ENCODE data around the gene ARIH2.

ARIH2 gene

GRCh38 chr3:48996640-48997039, 78.0 kb downstream of the ARIH2 start:
- Histone ChIP-seq H3K27ac (ENCODE audit: low read depth, low read length) (no peak overlapping the region), H3K4me1 (ENCODE audit: insufficient read depth, low read length) (peaks cover 2% of the 10 kb centered on the region), H3K9ac (ENCODE audit: low read length) (no peak overlapping the region), H3K9me3 (ENCODE audit: low read length) (no peaks in the 10 kb centered on the region), H3K4me3 (ENCODE audit: low read depth in 1 of 2, low read length in 2 of 2) (no peak overlapping the region), H3K27me3 (ENCODE audit: control insufficient read depth in 1 of 2, insufficient read depth in 2 of 2, low read length in 2 of 2) (no peaks in the 10 kb centered on the region), H3K36me3 (ENCODE audit: insufficient read depth, low read length) (no peaks in the 10 kb centered on the region)

DNA sequence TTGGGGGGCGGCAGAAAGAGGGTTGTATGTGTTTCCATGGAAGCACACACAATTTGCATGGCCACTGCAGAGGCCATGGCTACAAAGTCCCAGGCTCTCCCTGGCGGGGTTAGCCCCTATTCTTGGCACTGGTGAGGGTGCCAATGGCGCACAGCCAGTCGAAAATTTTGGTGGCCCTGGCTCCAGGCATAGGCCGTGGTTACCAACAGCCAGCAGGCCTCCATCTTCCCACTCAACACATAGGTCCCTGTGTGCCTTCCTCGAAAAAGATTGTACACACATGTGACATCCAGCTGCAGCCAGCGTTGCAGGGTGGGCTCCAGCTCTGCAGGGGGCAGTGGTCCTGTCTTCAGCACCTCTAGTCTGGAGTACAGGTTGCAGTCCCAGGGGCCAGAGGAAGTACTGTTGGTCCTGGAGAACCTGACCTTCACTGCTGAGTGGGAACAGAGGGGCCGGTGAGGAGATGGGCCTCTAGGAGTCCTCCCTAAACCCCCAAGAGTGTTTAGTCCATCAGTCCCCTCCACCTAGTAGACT, 78.5 kb downstream of the ARIH2 start:
- no peaks in the 10 kb centered on the region for H3K36me3 ChIP-seq (ENCODE audit: insufficient read depth, low read length)
- H3K9me3 ChIP-seq (ENCODE audit: low read length) = no peaks in the 10 kb centered on the region
- no peak overlapping the region for H3K4me3 ChIP-seq (ENCODE audit: low read depth in 1 of 2, low read length in 2 of 2)

GRCh38 chr3:48997714-48998637, 79.3 kb downstream of the ARIH2 start:
- Histone ChIP-seq H3K9ac (ENCODE audit: low read length) (no peak overlapping the region), H3K27ac (ENCODE audit: low read depth, low read length) (no peak overlapping the region)

More for the DNA sequence above, 78.5 kb downstream of the ARIH2 start:
- Histone ChIP-seq H3K4me1 (ENCODE audit: insufficient read depth, low read length) (no peaks in the 10 kb centered on the region), H3K27ac (ENCODE audit: low read depth, low read length) (no peak overlapping the region), H3K9ac (ENCODE audit: low read length) (no peak overlapping the region), H3K27me3 (ENCODE audit: control insufficient read depth in 1 of 2, insufficient read depth in 2 of 2, low read length in 2 of 2) (no peaks in the 10 kb centered on the region)

GRCh38 chr3:48999085-48999858, 80.6 kb downstream of the ARIH2 start:
- no peaks in the 10 kb centered on the region for H3K9me3 ChIP-seq (ENCODE audit: low read length)
- no peak overlapping the region for H3K9ac ChIP-seq (ENCODE audit: low read length)
- no peak overlapping the region for H3K4me3 ChIP-seq (ENCODE audit: low read depth in 1 of 2, low read length in 2 of 2)
- no peak overlapping the region for H3K27ac ChIP-seq (ENCODE audit: low read depth, low read length)
- H3K36me3 ChIP-seq (ENCODE audit: insufficient read depth, low read length) = no peaks in the 10 kb centered on the region
- no peaks in the 10 kb centered on the region for H3K27me3 ChIP-seq (ENCODE audit: control insufficient read depth in 1 of 2, insufficient read depth in 2 of 2, low read length in 2 of 2)
- H3K4me1 ChIP-seq (ENCODE audit: insufficient read depth, low read length) = no peaks in the 10 kb centered on the region

More at GRCh38 chr3:48997714-48998637, 79.3 kb downstream of the ARIH2 start:
- H3K4me3 ChIP-seq (ENCODE audit: low read depth in 1 of 2, low read length in 2 of 2) = no peak overlapping the region
- no peaks in the 10 kb centered on the region for H3K4me1 ChIP-seq (ENCODE audit: insufficient read depth, low read length)
- no peaks in the 10 kb centered on the region for H3K27me3 ChIP-seq (ENCODE audit: control insufficient read depth in 1 of 2, insufficient read depth in 2 of 2, low read length in 2 of 2)
- H3K36me3 ChIP-seq (ENCODE audit: insufficient read depth, low read length) = no peaks in the 10 kb centered on the region
- H3K9me3 ChIP-seq (ENCODE audit: low read length) = no peaks in the 10 kb centered on the region

- H3K4me3 ChIP-seq (ENCODE audit: low read depth in 1 of 2, low read length in 2 of 2) = no peak overlapping the region
- H3K9ac ChIP-seq (ENCODE audit: low read length) = no peak overlapping the region
- H3K27me3 ChIP-seq (ENCODE audit: control insufficient read depth in 1 of 2, insufficient read depth in 2 of 2, low read length in 2 of 2) = no peaks in the 10 kb centered on the region
- H3K9me3 ChIP-seq (ENCODE audit: low read length) = no peaks in the 10 kb centered on the region
- no peak overlapping the region for H3K27ac ChIP-seq (ENCODE audit: low read depth, low read length)
- peaks cover 1% of the 10 kb centered on the region for H3K4me1 ChIP-seq (ENCODE audit: insufficient read depth, low read length)
- H3K36me3 ChIP-seq (ENCODE audit: insufficient read depth, low read length) = no peaks in the 10 kb centered on the region
Measured at GRCh38 chr3:49001155-49001554, 82.5 kb downstream of the ARIH2 start.

- Histone ChIP-seq H3K9me3 (ENCODE audit: low read length) (no peaks in the 10 kb centered on the region), H3K4me1 (ENCODE audit: insufficient read depth, low read length) (peaks cover 14% of the 10 kb centered on the region), H3K36me3 (ENCODE audit: insufficient read depth, low read length) (no peaks in the 10 kb centered on the region), H3K27me3 (ENCODE audit: control insufficient read depth in 1 of 2, insufficient read depth in 2 of 2, low read length in 2 of 2) (no peaks in the 10 kb centered on the region), H3K27ac (ENCODE audit: low read depth, low read length) (no peak overlapping the region), H3K4me3 (ENCODE audit: low read depth in 1 of 2, low read length in 2 of 2) (no peak overlapping the region), H3K9ac (ENCODE audit: low read length) (no peak overlapping the region)
Measured at GRCh38 chr3:49004352-49005302, 86.0 kb downstream of the ARIH2 start.

- Histone ChIP-seq H3K36me3 (ENCODE audit: insufficient read depth, low read length) (no peaks in the 10 kb centered on the region), H3K9me3 (ENCODE audit: low read length) (no peaks in the 10 kb centered on the region), H3K27me3 (ENCODE audit: control insufficient read depth in 1 of 2, insufficient read depth in 2 of 2, low read length in 2 of 2) (no peaks in the 10 kb centered on the region), H3K4me3 (ENCODE audit: low read depth in 1 of 2, low read length in 2 of 2) (no peak overlapping the region), H3K9ac (ENCODE audit: low read length) (no peak overlapping the region), H3K27ac (ENCODE audit: low read depth, low read length) (no peak overlapping the region), H3K4me1 (ENCODE audit: insufficient read depth, low read length) (peaks cover 14% of the 10 kb centered on the region)
Measured at GRCh38 chr3:49005303-49005680, 86.7 kb downstream of the ARIH2 start.

DNA sequence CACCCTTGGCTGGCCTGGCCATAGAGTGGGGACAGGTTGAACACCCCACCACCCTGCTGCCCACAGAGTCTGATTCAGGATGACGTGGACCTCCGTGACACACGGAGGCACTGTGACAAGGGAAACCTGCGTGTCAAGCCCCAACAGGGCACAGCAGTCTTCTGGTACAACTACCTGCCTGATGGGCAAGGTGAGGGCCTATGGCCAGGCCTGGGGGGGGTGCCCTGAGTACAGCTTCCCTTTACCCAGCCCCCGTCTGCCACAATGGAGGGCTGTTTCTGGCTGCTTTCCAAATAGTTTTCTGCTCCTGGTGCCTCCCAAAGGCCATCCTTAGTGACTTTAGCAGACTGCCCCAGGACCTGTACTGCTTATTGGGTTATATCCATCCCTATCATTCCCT, 87.4 kb downstream of the ARIH2 start:
- Histone ChIP-seq H3K27me3 (ENCODE audit: control insufficient read depth in 1 of 2, insufficient read depth in 2 of 2, low read length in 2 of 2) (no peaks in the 10 kb centered on the region), H3K9me3 (ENCODE audit: low read length) (no peaks in the 10 kb centered on the region), H3K9ac (ENCODE audit: low read length) (no peak overlapping the region), H3K36me3 (ENCODE audit: insufficient read depth, low read length) (no peaks in the 10 kb centered on the region), H3K27ac (ENCODE audit: low read depth, low read length) (peak overlapping the region; percentile 99), H3K4me1 (ENCODE audit: insufficient read depth, low read length) (peaks cover 14% of the 10 kb centered on the region), H3K4me3 (ENCODE audit: low read depth in 1 of 2, low read length in 2 of 2) (peak overlapping the region; percentile 60 to 92)

GRCh38 chr3:49006408-49007067, 87.9 kb downstream of the ARIH2 start:
- Histone ChIP-seq H3K27ac (ENCODE audit: low read depth, low read length) (peak overlapping the region; percentile 99), H3K9me3 (ENCODE audit: low read length) (no peaks in the 10 kb centered on the region), H3K4me1 (ENCODE audit: insufficient read depth, low read length) (peaks cover 14% of the 10 kb centered on the region), H3K27me3 (ENCODE audit: control insufficient read depth in 1 of 2, insufficient read depth in 2 of 2, low read length in 2 of 2) (no peaks in the 10 kb centered on the region), H3K4me3 (ENCODE audit: low read depth in 1 of 2, low read length in 2 of 2) (peak overlapping the region; percentile 60 to 92), H3K9ac (ENCODE audit: low read length) (peak overlapping the region; percentile 66), H3K36me3 (ENCODE audit: insufficient read depth, low read length) (no peaks in the 10 kb centered on the region)

- peak within 1 kb of the TSS; percentile 99 for H3K27ac ChIP-seq (ENCODE audit: low read depth, low read length)
- H3K27me3 ChIP-seq (ENCODE audit: control insufficient read depth in 1 of 2, insufficient read depth in 2 of 2, low read length in 2 of 2) = no peaks in the 10 kb centered on the region
- H3K4me3 ChIP-seq (ENCODE audit: low read depth in 1 of 2, low read length in 2 of 2) = peak within 1 kb of the TSS; percentile 60 to 92
- H3K9ac ChIP-seq (ENCODE audit: low read length) = peak within 1 kb of the TSS; percentile 90
- H3K4me1 ChIP-seq (ENCODE audit: insufficient read depth, low read length) = peaks cover 14% of the 10 kb centered on the region
- H3K9me3 ChIP-seq (ENCODE audit: low read length) = no peaks in the 10 kb centered on the region
- no peaks in the 10 kb centered on the region for H3K36me3 ChIP-seq (ENCODE audit: insufficient read depth, low read length)
Measured at GRCh38 chr3:49007068-49007770, 88.6 kb downstream of the ARIH2 start, which contains the start of gene WDR6. WDR6 (plus strand) TSS chr3:49007391; CDS start chr3:49007432, 41 bp downstream.
